GM06990 (cell line): ENCODE measurements around the gene GSE1.

Source experiments
- DNase-seq: peaks from one replicate; pipeline ENCODE4 v3.0.0-alpha.2; 2011; ENCODE audit not compliant: insufficient read length; ENCODE audit errors: extremely low read depth
- H3K27me3 ChIP-seq: replicated peaks from 2 replicates; pipeline ENCODE4 v1.6.0; 2011; ENCODE audit warnings: low read length; ENCODE audit not compliant: control insufficient read depth, insufficient read depth
- H3K36me3 ChIP-seq: 2 replicates; pipeline ENCODE4 v1.5.1; 2011; ENCODE audit warnings: low read length; ENCODE audit not compliant: control insufficient read depth, insufficient read depth
- H3K4me3 ChIP-seq: replicated peaks from 2 replicates; pipeline ENCODE4 v1.5.1; 2011; ENCODE audit warnings: low read depth, mild to moderate bottlenecking, control low read depth, low read length
- TF ChIP-seq, protein P1 (sequence below): IDR thresholded peaks from 2 replicates; pipeline ENCODE4 v1.5.1; 2011; ENCODE audit warnings: low read length, control low read depth, mild to moderate bottlenecking, inconsistent platforms; ENCODE audit not compliant: insufficient read depth, poor library complexity, severe bottlenecking

The GSE1 gene

DNA sequence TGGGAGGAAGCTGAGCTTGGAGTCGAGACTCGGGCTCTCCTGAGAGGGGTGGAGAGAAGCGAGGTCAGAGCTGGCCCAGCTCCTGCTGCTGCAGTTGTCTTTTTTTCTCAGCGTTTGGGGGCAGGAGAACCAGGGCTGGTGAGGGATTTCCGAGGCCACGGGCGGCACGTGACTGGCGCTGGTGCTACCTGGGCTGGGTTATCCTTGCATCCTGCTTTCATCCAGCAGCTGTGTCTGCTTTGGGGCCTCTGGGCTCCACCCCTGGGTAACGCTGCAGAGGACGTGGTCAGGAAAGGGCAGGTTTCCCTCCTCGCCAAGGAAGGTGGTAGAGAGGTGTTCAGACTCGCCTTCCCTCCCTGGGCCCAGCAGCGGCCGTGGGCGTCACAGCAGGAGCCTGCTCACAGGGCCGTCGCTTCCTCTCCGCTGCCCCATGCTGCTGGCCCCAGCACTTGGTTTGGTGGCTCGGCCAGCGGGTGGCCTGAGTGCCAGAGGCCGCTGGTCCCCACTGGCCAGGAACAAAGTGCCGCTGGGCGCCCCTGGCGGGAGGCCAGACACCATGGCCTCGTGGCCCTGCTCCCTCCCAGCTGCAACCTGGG is 22.5 kb downstream of the GSE1 start:
- H3K4me3 ChIP-seq, result no peak overlapping the region
- H3K27me3 ChIP-seq, result no peaks in the 10 kb centered on the region
- no peak for DNase-seq
- TF ChIP-seq, protein P1, sequence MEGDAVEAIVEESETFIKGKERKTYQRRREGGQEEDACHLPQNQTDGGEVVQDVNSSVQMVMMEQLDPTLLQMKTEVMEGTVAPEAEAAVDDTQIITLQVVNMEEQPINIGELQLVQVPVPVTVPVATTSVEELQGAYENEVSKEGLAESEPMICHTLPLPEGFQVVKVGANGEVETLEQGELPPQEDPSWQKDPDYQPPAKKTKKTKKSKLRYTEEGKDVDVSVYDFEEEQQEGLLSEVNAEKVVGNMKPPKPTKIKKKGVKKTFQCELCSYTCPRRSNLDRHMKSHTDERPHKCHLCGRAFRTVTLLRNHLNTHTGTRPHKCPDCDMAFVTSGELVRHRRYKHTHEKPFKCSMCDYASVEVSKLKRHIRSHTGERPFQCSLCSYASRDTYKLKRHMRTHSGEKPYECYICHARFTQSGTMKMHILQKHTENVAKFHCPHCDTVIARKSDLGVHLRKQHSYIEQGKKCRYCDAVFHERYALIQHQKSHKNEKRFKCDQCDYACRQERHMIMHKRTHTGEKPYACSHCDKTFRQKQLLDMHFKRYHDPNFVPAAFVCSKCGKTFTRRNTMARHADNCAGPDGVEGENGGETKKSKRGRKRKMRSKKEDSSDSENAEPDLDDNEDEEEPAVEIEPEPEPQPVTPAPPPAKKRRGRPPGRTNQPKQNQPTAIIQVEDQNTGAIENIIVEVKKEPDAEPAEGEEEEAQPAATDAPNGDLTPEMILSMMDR, result no peak
- H3K36me3 ChIP-seq, result peaks cover 5% of the 10 kb centered on the region

DNA sequence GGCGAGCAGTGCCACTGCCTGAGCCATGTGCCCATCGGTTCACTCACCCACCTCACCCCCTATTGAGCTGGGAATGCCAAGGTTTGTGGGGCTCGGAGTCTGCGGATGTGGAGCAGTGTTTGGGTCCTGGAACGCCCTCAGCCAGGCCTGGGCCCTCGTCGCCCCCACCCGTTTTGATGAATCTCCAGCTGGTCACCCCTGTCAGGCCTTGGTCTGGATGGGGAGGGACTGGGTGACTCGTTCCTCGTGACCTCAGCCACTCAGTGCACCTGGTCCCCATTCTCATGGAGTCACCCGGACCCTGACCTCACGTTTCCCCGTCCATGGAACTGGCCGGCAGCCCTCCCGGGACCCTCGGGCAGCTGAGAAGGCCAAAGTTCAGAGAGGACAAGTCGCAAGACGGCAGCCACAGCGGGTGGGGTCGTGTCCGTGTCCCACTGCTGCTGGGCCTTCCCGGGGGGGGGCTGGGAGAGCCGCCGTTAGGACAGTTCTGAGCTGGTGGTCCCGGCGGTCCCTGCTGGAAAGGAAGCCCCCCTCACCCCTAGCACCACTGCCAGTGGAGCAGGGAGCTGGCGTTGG is 23.2 kb downstream of the GSE1 start:
- Histone ChIP-seq H3K36me3 (peaks cover 5% of the 10 kb centered on the region), H3K4me3 (no peak overlapping the region), H3K27me3 (no peaks in the 10 kb centered on the region)
- TF ChIP-seq, protein P1, result no peak
- DNase-seq, result no peak

DNA sequence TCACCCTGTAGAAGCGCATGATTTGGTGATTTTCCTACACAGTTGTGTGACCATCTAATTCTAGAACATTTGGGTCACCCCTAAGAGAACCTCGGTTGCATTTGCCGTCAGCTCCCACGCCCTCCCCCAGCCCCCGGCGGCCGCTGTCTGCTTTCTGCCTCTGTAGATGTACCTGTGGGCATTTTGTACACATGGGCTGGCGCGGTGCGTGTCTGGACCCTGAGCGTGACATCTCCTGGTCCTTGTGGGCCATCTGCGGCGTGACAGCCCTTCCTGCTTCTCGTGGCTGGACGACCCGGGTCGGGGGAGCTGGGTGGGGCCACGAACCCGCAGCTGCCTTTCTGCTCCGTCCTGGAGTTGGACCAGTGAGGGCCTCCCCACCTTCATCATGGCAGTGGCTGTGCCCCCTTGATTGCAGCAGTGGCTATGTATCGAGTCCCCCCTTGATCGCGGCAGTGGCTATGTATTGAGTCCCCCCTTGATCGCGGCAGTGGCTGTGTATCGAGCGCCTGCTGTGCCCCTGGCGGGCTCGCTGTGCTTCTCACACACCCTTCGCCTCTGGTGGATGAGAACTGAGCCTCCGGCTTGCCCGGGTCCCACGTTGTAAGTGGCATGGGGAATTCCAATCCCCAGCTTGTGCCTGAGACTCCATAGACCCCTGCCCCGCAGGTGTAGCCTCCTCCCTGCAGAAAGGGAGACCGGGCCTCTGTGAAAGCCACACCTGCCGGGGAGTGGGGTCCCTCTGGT is 24.1 kb downstream of the GSE1 start:
- TF ChIP-seq, protein P1, result no peak

DNA sequence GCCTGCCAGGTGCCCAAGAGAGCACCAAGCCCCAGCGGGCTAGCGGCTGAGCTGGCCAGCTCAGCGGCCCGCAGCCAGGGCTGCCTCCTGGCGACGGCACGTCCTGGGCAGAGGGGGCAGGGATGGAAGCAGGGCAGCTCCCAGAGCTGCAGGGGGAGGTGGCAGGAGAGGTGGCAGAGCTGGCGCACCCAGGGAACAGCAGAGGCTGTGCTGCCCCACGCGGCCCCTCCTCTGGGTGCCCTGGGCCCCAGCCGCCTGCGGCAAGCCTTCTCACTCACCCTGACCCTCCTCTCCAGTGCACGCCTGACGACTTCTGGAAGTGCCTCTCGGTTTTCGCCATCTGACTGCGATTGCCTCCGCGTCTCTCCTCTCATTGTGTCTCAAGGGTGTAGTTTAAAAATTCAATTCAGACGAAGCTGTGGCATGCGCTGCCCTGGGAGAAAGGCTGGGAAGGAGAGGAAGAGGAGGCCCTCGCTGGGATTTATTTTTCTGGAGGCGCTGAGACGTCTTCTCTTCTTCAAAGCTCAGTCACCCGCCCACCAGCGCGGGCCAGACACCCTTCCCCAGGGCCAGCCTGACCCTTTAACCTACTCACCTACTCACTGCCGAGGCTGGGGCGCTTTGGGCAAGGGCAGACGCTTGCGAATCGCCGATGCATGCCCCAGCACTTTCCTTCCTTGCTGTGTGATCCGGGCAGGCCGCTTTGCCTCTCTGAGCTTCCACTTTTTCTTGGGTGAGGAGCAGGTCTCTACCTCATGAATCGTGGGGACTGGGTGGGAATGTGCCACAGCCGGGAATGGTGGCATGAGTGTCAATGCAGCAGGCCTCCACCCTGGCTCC is 24.9 kb downstream of the GSE1 start:
- H3K27me3 ChIP-seq, result no peaks in the 10 kb centered on the region
- TF ChIP-seq, protein P1, result no peak
- peaks cover 5% of the 10 kb centered on the region for H3K36me3 ChIP-seq
- no peak for DNase-seq
- no peak overlapping the region for H3K4me3 ChIP-seq

More for the DNA sequence above, 24.1 kb downstream of the GSE1 start:
- Histone ChIP-seq H3K27me3 (no peaks in the 10 kb centered on the region), H3K36me3 (peaks cover 5% of the 10 kb centered on the region), H3K4me3 (no peak overlapping the region)
- DNase-seq, result no peak

DNA sequence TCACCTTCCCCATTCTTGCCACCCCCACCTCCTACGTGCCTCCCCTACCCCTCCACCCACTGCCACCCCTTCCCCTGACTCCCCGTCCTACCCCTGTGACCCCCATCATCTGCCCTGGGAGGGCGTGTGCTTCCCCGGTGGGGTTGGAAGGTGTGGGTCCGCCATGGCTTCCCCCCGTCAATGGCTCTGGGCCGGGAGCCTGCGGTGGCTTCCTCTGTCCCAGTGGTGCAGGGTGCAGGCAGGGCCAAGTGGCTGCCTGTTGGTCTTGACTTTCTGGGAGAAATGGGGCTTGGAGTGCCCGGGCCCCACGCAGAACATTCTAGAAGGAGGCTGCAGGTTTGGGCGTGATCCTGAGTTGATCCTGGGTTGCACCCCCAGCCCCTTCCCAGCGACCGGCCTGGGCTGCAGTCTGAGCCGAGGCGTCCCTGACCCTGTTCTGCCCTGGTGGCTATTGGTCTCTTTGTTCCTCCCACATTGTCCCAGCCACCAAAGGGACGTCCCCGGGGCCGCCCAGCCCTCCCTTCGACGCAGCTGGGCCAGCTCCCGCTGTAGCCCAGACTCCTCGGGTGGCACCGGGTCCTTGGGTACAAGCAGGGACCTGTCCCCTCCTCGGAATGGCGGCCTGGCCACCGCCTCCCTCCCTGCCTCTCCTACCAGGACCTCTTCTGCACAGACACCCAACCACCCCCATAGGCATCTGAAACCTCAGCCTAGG is 25.7 kb downstream of the GSE1 start:
- Histone ChIP-seq H3K4me3 (no peak overlapping the region), H3K36me3 (peaks cover 5% of the 10 kb centered on the region), H3K27me3 (no peaks in the 10 kb centered on the region)
- DNase-seq, result no peak
- TF ChIP-seq, protein P1, result no peak
